Measurements from ENCODE around the gene ABCG2. TPM values are rescaled to one million over a fixed set of nuclear protein-coding genes. Genes with fewer than 3 reads are reported as not detected.
A peak's percentile ranks its signal among the peaks of the same experiment; 100 is the strongest.

The ABCG2 gene
- total RNA-seq = 1 to 10 TPM; 1.4 to 1.6 TPM
- long read RNA-seq, partial matches to known transcripts = 0 of 1 reads
- long read RNA-seq, other reads (novel, unspliced or antisense) = 1 of 1 reads

GRCh38 chr4:88158489-88159228 is at the start of gene ABCG2:
ABCG2 (minus strand) TSS chr4:88158639; CDS start chr4:88139995, 18,644 bp downstream.
- DNase-seq (peak; percentile 28), ATAC-seq (peak; percentile 59 to 88)
- intact Hi-C loops (cut with DNase I) = no loop called here

- no peak for ATAC-seq
- DNase-seq = no peak
- intact Hi-C loops (cut with DNase I) = no loop called here
These were observed 49.7 kb upstream of the ABCG2 start for GRCh38 chr4:88208156-88208555.

GRCh38 chr4:88207171-88207570 is 48.7 kb upstream of the ABCG2 start:
- intact Hi-C loops (cut with DNase I) = no loop called here
- DNase-seq (no peak), ATAC-seq (no peak)

- intact Hi-C loops (cut with DNase I) = no loop called here
- DNase-seq (no peak), ATAC-seq (peak in 1 of 2 donors; percentile 8)
These were observed 46.4 kb upstream of the ABCG2 start for GRCh38 chr4:88204882-88205281.

- DNase-seq (no peak), ATAC-seq (no peak)
- intact Hi-C loops (cut with DNase I) = no loop called here
These were observed 44.0 kb upstream of the ABCG2 start for GRCh38 chr4:88202443-88202842.

GRCh38 chr4:88200186-88200585 is 41.7 kb upstream of the ABCG2 start:
- intact Hi-C loops (cut with DNase I) = no loop called here
- ATAC-seq = no peak

GRCh38 chr4:88196523-88197185 is 38.2 kb upstream of the ABCG2 start:
- intact Hi-C loops (cut with DNase I) = no loop called here
- no peak for DNase-seq
- ATAC-seq = no peak

More at GRCh38 chr4:88200186-88200585, 41.7 kb upstream of the ABCG2 start:
- DNase-seq = no peak

GRCh38 chr4:88196013-88196365 is 37.5 kb upstream of the ABCG2 start:
- no peak for DNase-seq
- no peak for ATAC-seq
- intact Hi-C loops (cut with DNase I) = no loop called here

- intact Hi-C loops (cut with DNase I) = no loop called here
- DNase-seq = no peak
- ATAC-seq = no peak
These were observed 37.0 kb upstream of the ABCG2 start for GRCh38 chr4:88195328-88196012.

- intact Hi-C loops (cut with DNase I) = no loop called here
- DNase-seq (no peak), ATAC-seq (no peak)
These were observed 33.0 kb upstream of the ABCG2 start for GRCh38 chr4:88191404-88191803.

GRCh38 chr4:88189881-88190585 is 31.6 kb upstream of the ABCG2 start:
- intact Hi-C loops (cut with DNase I) = no loop called here
- DNase-seq (no peak), ATAC-seq (no peak)

GRCh38 chr4:88189418-88189738 is 30.9 kb upstream of the ABCG2 start:
- DNase-seq (no peak), ATAC-seq (no peak)
- intact Hi-C loops (cut with DNase I) = no loop called here

- ATAC-seq (no peak), DNase-seq (no peak)
- intact Hi-C loops (cut with DNase I) = no loop called here
These were observed 30.4 kb upstream of the ABCG2 start for GRCh38 chr4:88188738-88189417.

- ATAC-seq (no peak), DNase-seq (no peak)
- intact Hi-C loops (cut with DNase I) = no loop called here
These were observed 29.3 kb upstream of the ABCG2 start for GRCh38 chr4:88187766-88188165.

GRCh38 chr4:88185906-88186305 is 27.5 kb upstream of the ABCG2 start:
- intact Hi-C loops (cut with DNase I) = no loop called here
- no peak for ATAC-seq
- no peak for DNase-seq

GRCh38 chr4:88179261-88179660 is 20.8 kb upstream of the ABCG2 start:
- ATAC-seq (no peak), DNase-seq (no peak)
- intact Hi-C loops (cut with DNase I) = no loop called here

GRCh38 chr4:88178626-88179231 is 20.3 kb upstream of the ABCG2 start:
- no peak for DNase-seq
- intact Hi-C loops (cut with DNase I) = no loop called here
- ATAC-seq = no peak

GRCh38 chr4:88177983-88178625 is 19.7 kb upstream of the ABCG2 start:
- ATAC-seq (peak in 1 of 2 donors; percentile 67), DNase-seq (no peak)
- intact Hi-C loops (cut with DNase I) = no loop called here

All from left cardiac atrium (tissue), 4 donors.